HepG2 (cell line): ENCODE results near the gene MYPN. TPM values are rescaled to one million over a fixed set of nuclear protein-coding genes. Genes with fewer than 3 reads are reported as not detected.

Experiments
- ATAC-seq: fragments of 200-7000 bp; cut with Tn5 transposase; 3 replicates; pipeline ENCODE4 v1.9.1; 2020; ENCODE audit warnings: mild to moderate bottlenecking, moderate library complexity
- BruUV-seq: library from RNA; stranded (reverse); fragments of 400-500 nt; replicated peaks from 2 replicates; lab custom pipeline; 2021; lab: Mats Ljungman, UMichigan
- CTCF ChIA-PET: fragments of 300-600 bp; formaldehyde crosslinking; extraction: SDS; loops from one replicate; lab custom pipeline; 2021; ENCODE audit warnings: low total read pairs, inconsistent platforms, low intra/inter-chr PET ratio; lab: Yijun Ruan, JAX
- POLR2A ChIA-PET: fragments of 350-600 bp; sonication (Branson Sonifier 250); formaldehyde crosslinking; loops from one replicate; lab custom pipeline; 2020; ENCODE audit warnings: antibody characterized with exemption, inconsistent platforms; lab: Yijun Ruan, JAX
- DNase-seq: peaks from one replicate; pipeline ENCODE4 v3.0.0-alpha.2; 2015; ENCODE audit warnings: low spot score
- FAIRE-seq: peaks from 3 replicates; lab custom pipeline; 2011; peaks lifted over from hg19 to GRCh38; lab: Jason Lieb, UNC
- H2AFZ ChIP-seq: one replicate; pipeline ENCODE4 v1.6.1; 2011; ENCODE audit warnings: low read length, inconsistent platforms
- H3K27ac ChIP-seq: fragments of 300-600 bp; 3 replicates; pipeline ENCODE4 v1.8.0; 2011; ENCODE audit warnings: mixed run types, mild to moderate bottlenecking, mixed read lengths, low read length, inconsistent platforms; ENCODE audit not compliant: insufficient read depth; ENCODE audit errors: extremely low read length
- H3K27me3 ChIP-seq, 2 experiments: fragments of 200-600 bp in 1 of 2; 2 replicates in 1 of 2; 3 replicates in 1 of 2; pipeline versions ENCODE4 v1.6.0 to v1.8.0; 2011; ENCODE audit warnings: low read length in 2 of 2, mild to moderate bottlenecking in 2 of 2, moderate library complexity in 2 of 2, inconsistent platforms in 1 of 2; ENCODE audit not compliant: insufficient read depth in 2 of 2, control insufficient read depth in 1 of 2
- H3K36me3 ChIP-seq, 2 experiments: fragments of 200-600 bp in 1 of 2; replicated peaks in 1 of 2; 2 replicates in 1 of 2; 3 replicates in 1 of 2; pipeline versions ENCODE4 v1.5.1 to v1.8.0; 2011; ENCODE audit warnings: low read length in 2 of 2, inconsistent platforms in 1 of 2; ENCODE audit not compliant: insufficient read depth in 2 of 2, control insufficient read depth in 1 of 2
- H3K4me1 ChIP-seq: 2 replicates; pipeline ENCODE4 v1.5.1; 2012; ENCODE audit warnings: low read length, inconsistent platforms; ENCODE audit not compliant: insufficient read depth
- H3K4me2 ChIP-seq: 2 replicates; pipeline ENCODE4 v1.6.0; 2011; ENCODE audit warnings: low read depth, low read length, inconsistent platforms
- H3K4me3 ChIP-seq, 3 experiments: fragments of 200-600 bp in 1 of 3; sonication (generic), shearing (Covaris generic) in 1 of 3; replicated peaks in 1 of 3; 2 replicates each; pipeline ENCODE4 v1.5.1; 2011 to 2016; ENCODE audit warnings: low read length in 3 of 3, inconsistent platforms in 2 of 3, low read depth in 2 of 3, mild to moderate bottlenecking in 2 of 3, control low read depth in 1 of 3, mixed read lengths in 1 of 3; ENCODE audit not compliant: insufficient read depth in 1 of 3
- H3K79me2 ChIP-seq: one replicate; pipeline ENCODE4 v1.6.1; 2011; ENCODE audit warnings: low read length, inconsistent platforms; ENCODE audit not compliant: insufficient read depth
- H3K9ac ChIP-seq: 2 replicates; pipeline ENCODE4 v1.6.0; 2011; ENCODE audit warnings: mild to moderate bottlenecking, low read depth, low read length, inconsistent platforms; ENCODE audit not compliant: insufficient read depth
- H3K9me3 ChIP-seq: 2 replicates; pipeline ENCODE4 v1.5.1; 2012; ENCODE audit warnings: mild to moderate bottlenecking, low read length
- H4K20me1 ChIP-seq: 2 replicates; pipeline ENCODE4 v1.6.0; 2011; ENCODE audit warnings: inconsistent platforms, mild to moderate bottlenecking, low read length, moderate library complexity; ENCODE audit not compliant: insufficient read depth
- ARID3A ChIP-seq: IDR thresholded peaks from 2 replicates; pipeline ENCODE4 v1.6.1; 2012; ENCODE audit warnings: low read depth, low read length, improper control_type of control experiment
- CERS6 ChIP-seq: sonication (generic); formaldehyde crosslinking; IDR thresholded peaks from 2 replicates; pipeline ENCODE4 v1.5.0; 2020; ENCODE audit warnings: missing genetic modification reagents
- DMTF1 ChIP-seq: sonication (generic); formaldehyde crosslinking; IDR thresholded peaks from 2 replicates; pipeline ENCODE4 v1.4.0; 2020; ENCODE audit warnings: mild to moderate bottlenecking, missing genetic modification reagents
- ETS1 ChIP-seq: sonication (generic); formaldehyde crosslinking; IDR thresholded peaks from 2 replicates; pipeline ENCODE4 v1.4.0; 2020; ENCODE audit warnings: missing genetic modification reagents
- FOXP1 ChIP-seq, 2 experiments: fragments of 450-650 bp in 1 of 2; IDR thresholded peaks; 2 replicates each; pipeline ENCODE4 v1.6.1; 2017 to 2018; ENCODE audit warnings: antibody characterized with exemption in 1 of 2
- PAF1 ChIP-seq: IDR thresholded peaks from 2 replicates; pipeline ENCODE4 v1.6.1; 2016; ENCODE audit warnings: missing genetic modification reagents, missing compliant biosample characterization
- RFXANK ChIP-seq: IDR thresholded peaks from 2 replicates; pipeline ENCODE4 v1.6.1; 2016
- SIX1 ChIP-seq: sonication (generic); formaldehyde crosslinking; IDR thresholded peaks from 2 replicates; pipeline ENCODE4 v1.4.0; 2020; ENCODE audit warnings: missing genetic modification reagents, borderline replicate concordance
- SMAD1 ChIP-seq: sonication (generic); formaldehyde crosslinking; IDR thresholded peaks from 2 replicates; pipeline ENCODE4 v1.4.0; 2020; ENCODE audit warnings: missing genetic modification reagents, low read depth, mild to moderate bottlenecking, borderline replicate concordance
- SOX6 ChIP-seq, 2 experiments: fragments of 450-650 bp in 1 of 2; sonication (generic) in 1 of 2; formaldehyde crosslinking in 1 of 2; IDR thresholded peaks; 2 replicates each; pipeline versions ENCODE4 v1.4.0 to v1.6.1; 2017 to 2020; ENCODE audit warnings: antibody characterized with exemption in 1 of 2, mild to moderate bottlenecking in 1 of 2, missing genetic modification reagents in 1 of 2
- TARDBP ChIP-seq: sonication (generic); formaldehyde crosslinking; IDR thresholded peaks from 2 replicates; pipeline ENCODE4 v1.8.0; 2022; ENCODE audit warnings: mild to moderate bottlenecking, missing genetic modification reagents
- XBP1 ChIP-seq: sonication (generic); formaldehyde crosslinking; IDR thresholded peaks from 2 replicates; pipeline ENCODE4 v1.5.0; 2020; ENCODE audit warnings: missing genetic modification reagents
- ZNF275 ChIP-seq: sonication (generic); formaldehyde crosslinking; IDR thresholded peaks from 2 replicates; pipeline ENCODE4 v1.8.0; 2022; ENCODE audit warnings: missing genetic modification reagents, mild to moderate bottlenecking, inconsistent platforms, borderline replicate concordance
- ZNF362 ChIP-seq: sonication (generic); formaldehyde crosslinking; IDR thresholded peaks from 2 replicates; pipeline ENCODE4 v1.4.0; 2020; ENCODE audit warnings: missing genetic modification reagents, mild to moderate bottlenecking, borderline replicate concordance
- ZNF615 ChIP-seq: sonication (generic); formaldehyde crosslinking; IDR thresholded peaks from 2 replicates; pipeline ENCODE4 v1.5.0; 2020; ENCODE audit warnings: mild to moderate bottlenecking, missing genetic modification reagents, borderline replicate concordance
- WGBS: methylation state at CpG from one replicate; pipeline ENCODE4 v1.1.6; 2017; ENCODE audit warnings: low lambda C conversion rate; 5-methylcytosine and 5-hydroxymethylcytosine counted together
- in situ Hi-C: cut with HindIII; loops from 2 replicates; pipeline ENCODE4 v1.10.0; 2017; ENCODE audit warnings: low pct_unique_long_range_greater_than_20kb; ENCODE audit not compliant: extremely low pct_ligation_motif_present
- intact Hi-C: fragments of 100-400 bp; cut with micrococcal nuclease; formaldehyde crosslinking; loops from one replicate; pipeline ENCODE4 v1.10.0; 2022; ENCODE audit not compliant: unreplicated experiment
- polyA plus RNA-seq, 8 experiments: library from polyadenylated mRNA; depleted of rRNA in 3 of 8; stranded (reverse) in 7 of 8; unstranded in 1 of 8; fragments of >200 nt; fragmentation: Illumina TruSeq in 4 of 8; extraction: Trizol in 4 of 8; gene quantifications; 2 replicates each; pipeline versions ENCODE4 v1.2.1 to v1.2.3, GENCODE V29; 2011 to 2016; ENCODE audit warnings: low read depth in 4 of 8, missing spikeins in 1 of 8, mixed read lengths in 1 of 8; ENCODE audit not compliant: insufficient read depth in 1 of 8
- total RNA-seq, 5 experiments: library from RNA; depleted of rRNA; stranded (reverse); fragments of >200 nt; fragmentation: Illumina TruSeq; extraction: Trizol; gene quantifications; 2 replicates each; pipeline ENCODE4 v1.2.3, GENCODE V29; 2016; ENCODE audit warnings: low read depth in 1 of 5

MYPN gene
- total and polyA plus RNA-seq, 2 of the 13 experiments (the other 11 are each of a cell fraction or from before 2014, with no cell fraction given) = not detected

GRCh38 chr10:68231817-68232251 lies 122.5 kb downstream of the MYPN start, which contains the start of gene ATOH7:
Gene ATOH7 (minus strand): TSS chr10:68232113. CDS start chr10:68231677, 436 bp downstream.
- in situ Hi-C loops (no loop called here), intact Hi-C loops (no loop called here)
- FAIRE-seq (no peak), DNase-seq (no peak), ATAC-seq (no peak)
- peak within 1 kb of the TSS; percentile 96 for H3K4me2 ChIP-seq
- no TSS peak for BruUV-seq
- peak within 1 kb of the TSS; percentile 48; the same call in 1 of the 2 replicates for H3K9ac ChIP-seq
- POLR2A ChIA-PET = interaction anchor here (1.5 kb wide), 1 partner anchor 100 kb away, joined by 6 read pairs; the partner anchor contains the start of gene HNRNPH3
- peaks cover 0 to 29% of the 10 kb centered on the region in 2 experiments; a peak in 3 of 5 replicates for H3K27me3 ChIP-seq
- peak within 1 kb of the TSS; percentile 21 for H2AFZ ChIP-seq
- WGBS = 60% methylated on average over 13 of the region's 13 CpGs
- H3K9me3 ChIP-seq = no peaks in the 10 kb centered on the region
- peaks cover 17% of the 10 kb centered on the region for H3K4me1 ChIP-seq
- no peak within 1 kb of the TSS for H3K27ac ChIP-seq
- no peaks in the 10 kb centered on the region for H3K36me3 ChIP-seq
- peak within 1 kb of the TSS; percentile 38 to 68 (median 46); a peak in 5 of 6 replicates for H3K4me3 ChIP-seq
- no peaks in the 10 kb centered on the region for H3K79me2 ChIP-seq
- CTCF ChIA-PET = no interaction called here
- H4K20me1 ChIP-seq = no peaks in the 10 kb centered on the region
- TF ChIP-seq PAF1 (CRISPR knock-in tag) = no peak
- TF ChIP-seq SIX1 (CRISPR knock-in tag) = no peak
- TF ChIP-seq TARDBP (CRISPR knock-in tag) = no peak
- TF ChIP-seq DMTF1 = no peak
- TF ChIP-seq CERS6 (CRISPR knock-in tag) = no peak
- TF ChIP-seq FOXP1 (IDR thresholded peaks at IDR 0.05) = no peak
- TF ChIP-seq FOXP1 (CRISPR knock-in tag; IDR thresholded peaks at IDR 0.05) = no peak
- TF ChIP-seq ETS1 = no peak
- no peak for TF ChIP-seq ARID3A
- TF ChIP-seq ZNF275 = no peak
- no peak for TF ChIP-seq ZNF362 (CRISPR knock-in tag)
- no peak for TF ChIP-seq ZNF615 (CRISPR knock-in tag)
- no peak for TF ChIP-seq SOX6 (IDR thresholded peaks at IDR 0.05)
- no peak for TF ChIP-seq SOX6 (CRISPR knock-in tag; IDR thresholded peaks at IDR 0.05)
- TF ChIP-seq RFXANK (CRISPR knock-in tag) = no peak
- no peak for TF ChIP-seq XBP1 (CRISPR knock-in tag)
- TF ChIP-seq SMAD1 = 0 out of 2 replicates have a peak, but pooled peaks have one; percentile 31
